Neutrophil (primary cell): ENCODE results near the gene MOGAT2.

ENCODE experiments used
- H3K27ac ChIP-seq: fragments of 200-600 bp; sonication (generic); 2 replicates; pipeline ENCODE4 v1.5.1; 2016; ENCODE audit warnings: mild to moderate bottlenecking, moderate library complexity
- H3K27me3 ChIP-seq: fragments of 200-600 bp; sonication (generic); 2 replicates; pipeline ENCODE4 v1.6.0; 2016; ENCODE audit warnings: mild to moderate bottlenecking
- H3K36me3 ChIP-seq: fragments of 200-600 bp; sonication (generic); 2 replicates; pipeline ENCODE4 v1.5.1; 2017
- H3K4me1 ChIP-seq, 2 experiments: fragments of 200-600 bp in 1 of 2; sonication (generic) in 1 of 2; 1 replicate in 1 of 2; 2 replicates in 1 of 2; pipeline versions ENCODE4 v1.5.1 to v1.6.1; 2013 to 2016; ENCODE audit warnings: low read depth in 1 of 2, low read length in 1 of 2, mild to moderate bottlenecking in 1 of 2, moderate library complexity in 1 of 2; ENCODE audit not compliant: control insufficient read depth in 1 of 2, insufficient read depth in 1 of 2
- H3K4me3 ChIP-seq, 2 experiments: fragments of 200-600 bp in 1 of 2; sonication (generic) in 1 of 2; 1 replicate in 1 of 2; 2 replicates in 1 of 2; pipeline ENCODE4 v1.5.1; 2013 to 2016; ENCODE audit warnings: low read depth in 1 of 2, low read length in 1 of 2, mild to moderate bottlenecking in 1 of 2, moderate library complexity in 1 of 2
- H3K9me3 ChIP-seq: fragments of 200-600 bp; sonication (generic); 2 replicates; pipeline ENCODE4 v1.5.1; 2016
- CTCF ChIP-seq: fragments of 200-600 bp; sonication (generic); IDR thresholded peaks from 2 replicates; pipeline ENCODE4 v1.5.1; 2016; ENCODE audit warnings: antibody characterized with exemption

The MOGAT2 gene

GRCh38 chr11:75717608-75718418 is at the start of gene MOGAT2:
Gene MOGAT2, plus strand, starts transcription at chr11:75717838. Its CDS starts 51 bp downstream, at chr11:75717889.
- H3K4me3 ChIP-seq, result no peak within 1 kb of the TSS
- no peaks in the 10 kb centered on the region for H3K4me1 ChIP-seq
- no peaks in the 10 kb centered on the region for H3K9me3 ChIP-seq
- no peak for TF ChIP-seq CTCF
- no peak within 1 kb of the TSS for H3K27ac ChIP-seq
- no peaks in the 10 kb centered on the region for H3K36me3 ChIP-seq
- peaks cover 6% of the 10 kb centered on the region for H3K27me3 ChIP-seq

- peaks cover 96% of the 10 kb centered on the region for H3K27me3 ChIP-seq
- H3K36me3 ChIP-seq, result no peaks in the 10 kb centered on the region
- peaks cover 2 to 7% of the 10 kb centered on the region in 2 experiments for H3K4me1 ChIP-seq
- no peak for TF ChIP-seq CTCF
- H3K4me3 ChIP-seq, result no peak within 1 kb of the TSS
- no peaks in the 10 kb centered on the region for H3K9me3 ChIP-seq
- no peak within 1 kb of the TSS for H3K27ac ChIP-seq
These were observed 49.0 kb upstream of the MOGAT2 start, which contains the start of gene MAP6 for GRCh38 chr11:75668451-75669297. Gene MAP6, minus strand, starts transcription at chr11:75669038. Its CDS starts 669 bp downstream, at chr11:75668369.

- H3K36me3 ChIP-seq, result no peaks in the 10 kb centered on the region
- no peak overlapping the region for H3K27ac ChIP-seq
- peaks cover 95% of the 10 kb centered on the region for H3K27me3 ChIP-seq
- H3K4me3 ChIP-seq, result no peak overlapping the region
- no peaks in the 10 kb centered on the region for H3K4me1 ChIP-seq
- TF ChIP-seq CTCF, result no peak
- H3K9me3 ChIP-seq, result no peaks in the 10 kb centered on the region
These were observed 43.6 kb upstream of the MOGAT2 start for GRCh38 chr11:75673977-75674582.

GRCh38 chr11:75677275-75677674 is 40.4 kb upstream of the MOGAT2 start:
- H3K27me3 ChIP-seq, result peaks cover 92% of the 10 kb centered on the region
- H3K4me3 ChIP-seq, result no peak overlapping the region
- no peaks in the 10 kb centered on the region for H3K4me1 ChIP-seq
- H3K36me3 ChIP-seq, result no peaks in the 10 kb centered on the region
- no peak for TF ChIP-seq CTCF
- H3K27ac ChIP-seq, result no peak overlapping the region
- no peaks in the 10 kb centered on the region for H3K9me3 ChIP-seq

GRCh38 chr11:75677909-75678308 is 39.7 kb upstream of the MOGAT2 start:
- H3K4me3 ChIP-seq, result no peak overlapping the region
- peaks cover 86% of the 10 kb centered on the region for H3K27me3 ChIP-seq
- H3K27ac ChIP-seq, result no peak overlapping the region
- no peaks in the 10 kb centered on the region for H3K36me3 ChIP-seq
- H3K9me3 ChIP-seq, result no peaks in the 10 kb centered on the region
- no peaks in the 10 kb centered on the region for H3K4me1 ChIP-seq
- no peak for TF ChIP-seq CTCF
